ENCODE data around the gene AQP7. TPM values are rescaled to one million over a fixed set of nuclear protein-coding genes. Genes with fewer than 3 reads are reported as not detected.

AQP7 gene
- total and polyA plus RNA-seq, 4 donors = 0.74 to 3.9 (median 1.5) TPM

DNA sequence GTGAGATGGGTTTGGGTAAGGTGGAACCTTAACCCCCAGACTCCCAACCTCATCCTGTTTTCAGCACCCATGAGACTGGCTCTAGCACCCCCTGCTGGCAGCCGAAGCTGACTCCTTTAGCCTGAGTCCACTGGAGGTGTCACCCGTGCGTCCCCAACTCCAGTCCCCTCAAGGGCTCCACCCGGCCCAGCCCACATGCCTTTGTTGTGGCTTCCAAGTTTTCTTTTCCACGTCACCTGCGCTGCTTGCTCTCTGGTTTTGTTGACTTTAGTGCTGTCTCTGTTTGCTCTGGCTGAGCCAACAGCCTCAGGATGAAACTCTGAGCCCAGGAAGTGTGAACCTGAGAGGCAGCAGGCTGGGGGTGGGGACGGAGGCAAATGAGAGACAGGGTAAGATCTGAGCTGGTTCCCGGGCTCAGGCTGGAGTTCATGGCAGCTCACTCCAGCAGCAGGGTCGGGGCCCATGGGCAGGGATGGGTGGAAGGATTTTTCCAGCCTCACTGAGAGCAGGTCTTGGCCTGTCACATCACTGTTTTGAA is 13.2 kb upstream of the AQP7 start:
- ATAC-seq (ENCODE audit: insufficient read depth, low FRiP score) = peak; percentile 94
- peaks cover 0 to 12% (median 0%) of the 10 kb centered on the region in 5 donors for H3K4me1 ChIP-seq (ENCODE audit: control insufficient read depth in 5 of 5, insufficient read depth in 5 of 5, low read length in 5 of 5)
- H3K27me3 ChIP-seq (ENCODE audit: control insufficient read depth in 3 of 3, insufficient read depth in 3 of 3, low read length in 2 of 3) = no peaks in the 10 kb centered on the region
- WGBS, 2 donors = 30 to 45% methylated on average over 9 of the region's 9 CpGs
- H3K4me3 ChIP-seq = no peak overlapping the region
- H3K27ac ChIP-seq (ENCODE audit: low read depth in 1 of 2, low read length in 1 of 2) = peak overlapping the region in 1 of 2 donors; percentile 85
- no peaks in the 10 kb centered on the region for H3K9me3 ChIP-seq (ENCODE audit: control insufficient read depth in 4 of 4, insufficient read depth in 3 of 4, low read length in 3 of 4)
- DNase-seq = peak; percentile 58 to 77 (median 76)
- H3K9ac ChIP-seq (ENCODE audit: insufficient read depth in 1 of 2, low read length in 2 of 2) = no peak overlapping the region
- TF ChIP-seq, protein P1, sequence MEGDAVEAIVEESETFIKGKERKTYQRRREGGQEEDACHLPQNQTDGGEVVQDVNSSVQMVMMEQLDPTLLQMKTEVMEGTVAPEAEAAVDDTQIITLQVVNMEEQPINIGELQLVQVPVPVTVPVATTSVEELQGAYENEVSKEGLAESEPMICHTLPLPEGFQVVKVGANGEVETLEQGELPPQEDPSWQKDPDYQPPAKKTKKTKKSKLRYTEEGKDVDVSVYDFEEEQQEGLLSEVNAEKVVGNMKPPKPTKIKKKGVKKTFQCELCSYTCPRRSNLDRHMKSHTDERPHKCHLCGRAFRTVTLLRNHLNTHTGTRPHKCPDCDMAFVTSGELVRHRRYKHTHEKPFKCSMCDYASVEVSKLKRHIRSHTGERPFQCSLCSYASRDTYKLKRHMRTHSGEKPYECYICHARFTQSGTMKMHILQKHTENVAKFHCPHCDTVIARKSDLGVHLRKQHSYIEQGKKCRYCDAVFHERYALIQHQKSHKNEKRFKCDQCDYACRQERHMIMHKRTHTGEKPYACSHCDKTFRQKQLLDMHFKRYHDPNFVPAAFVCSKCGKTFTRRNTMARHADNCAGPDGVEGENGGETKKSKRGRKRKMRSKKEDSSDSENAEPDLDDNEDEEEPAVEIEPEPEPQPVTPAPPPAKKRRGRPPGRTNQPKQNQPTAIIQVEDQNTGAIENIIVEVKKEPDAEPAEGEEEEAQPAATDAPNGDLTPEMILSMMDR (IDR thresholded peaks at IDR 0.05; ENCODE audit: control extremely low read depth, extremely low read depth) = peak; percentile 65
- no peaks in the 10 kb centered on the region for H3K36me3 ChIP-seq (ENCODE audit: control insufficient read depth in 4 of 4, insufficient read depth in 4 of 4, low read length in 4 of 4)

GRCh38 chr9:33414889-33415500 is 12.6 kb upstream of the AQP7 start:
- H3K27ac ChIP-seq (ENCODE audit: low read depth in 1 of 2, low read length in 1 of 2) = peak overlapping the region in 1 of 2 donors; percentile 29
- H3K4me1 ChIP-seq (ENCODE audit: control insufficient read depth in 5 of 5, insufficient read depth in 5 of 5, low read length in 5 of 5) = peaks cover 0 to 12% (median 0%) of the 10 kb centered on the region in 5 donors
- H3K9ac ChIP-seq (ENCODE audit: insufficient read depth in 1 of 2, low read length in 2 of 2) = no peak overlapping the region
- no peak overlapping the region for H3K4me3 ChIP-seq
- DNase-seq (no peak), ATAC-seq (ENCODE audit: insufficient read depth, low FRiP score) (peak; percentile 4)
- no peaks in the 10 kb centered on the region for H3K9me3 ChIP-seq (ENCODE audit: control insufficient read depth in 4 of 4, insufficient read depth in 3 of 4, low read length in 3 of 4)
- no peaks in the 10 kb centered on the region for H3K36me3 ChIP-seq (ENCODE audit: control insufficient read depth in 4 of 4, insufficient read depth in 4 of 4, low read length in 4 of 4)
- no peaks in the 10 kb centered on the region for H3K27me3 ChIP-seq (ENCODE audit: control insufficient read depth in 3 of 3, insufficient read depth in 3 of 3, low read length in 2 of 3)
- 56 to 79% methylated on average over 13 of the region's 13 CpGs for WGBS, 2 donors
- TF ChIP-seq, protein P1 (IDR thresholded peaks at IDR 0.05; ENCODE audit: control extremely low read depth, extremely low read depth) = no peak

DNA sequence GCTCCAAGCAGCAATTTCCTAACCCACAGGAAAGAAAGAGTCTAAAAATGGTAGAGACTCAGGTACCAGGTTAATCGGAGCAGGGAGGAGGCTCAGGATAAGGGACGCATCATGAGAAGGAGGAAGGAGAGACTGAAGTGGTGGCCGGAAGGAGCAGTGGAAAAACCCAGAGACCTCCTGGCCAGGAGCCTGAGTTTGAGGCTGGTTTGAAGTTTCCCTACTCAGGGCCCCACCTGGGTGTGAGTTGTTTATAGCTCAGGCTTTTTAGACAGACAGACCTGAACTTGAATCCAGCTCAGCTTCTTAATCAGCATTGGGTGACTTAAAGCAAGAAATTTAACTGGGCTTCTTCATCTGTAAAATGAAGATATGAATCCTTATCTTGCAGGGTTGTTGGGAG is 11.9 kb upstream of the AQP7 start:
- Histone ChIP-seq H3K27me3 (ENCODE audit: control insufficient read depth in 3 of 3, insufficient read depth in 3 of 3, low read length in 2 of 3) (no peaks in the 10 kb centered on the region), H3K9me3 (ENCODE audit: control insufficient read depth in 4 of 4, insufficient read depth in 3 of 4, low read length in 3 of 4) (no peaks in the 10 kb centered on the region), H3K27ac (ENCODE audit: low read depth in 1 of 2, low read length in 1 of 2) (peak overlapping the region in 1 of 2 donors; percentile 29), H3K36me3 (ENCODE audit: control insufficient read depth in 4 of 4, insufficient read depth in 4 of 4, low read length in 4 of 4) (no peaks in the 10 kb centered on the region), H3K9ac (ENCODE audit: insufficient read depth in 1 of 2, low read length in 2 of 2) (no peak overlapping the region), H3K4me3 (no peak overlapping the region), H3K4me1 (ENCODE audit: control insufficient read depth in 5 of 5, insufficient read depth in 5 of 5, low read length in 5 of 5) (peaks cover 0 to 12% (median 0%) of the 10 kb centered on the region in 5 donors)
- 30 to 50% methylated on average over 3 of the region's 3 CpGs for WGBS, 2 donors
- no peak for ATAC-seq (ENCODE audit: insufficient read depth, low FRiP score)
- TF ChIP-seq, protein P1 (IDR thresholded peaks at IDR 0.05; ENCODE audit: control extremely low read depth, extremely low read depth) = no peak
- peak in 1 of 3 donors; percentile 22 for DNase-seq

Data from lung (tissue), 12 donors.